ENCODE data around the gene TNFSF8.

The TNFSF8 gene

DNA sequence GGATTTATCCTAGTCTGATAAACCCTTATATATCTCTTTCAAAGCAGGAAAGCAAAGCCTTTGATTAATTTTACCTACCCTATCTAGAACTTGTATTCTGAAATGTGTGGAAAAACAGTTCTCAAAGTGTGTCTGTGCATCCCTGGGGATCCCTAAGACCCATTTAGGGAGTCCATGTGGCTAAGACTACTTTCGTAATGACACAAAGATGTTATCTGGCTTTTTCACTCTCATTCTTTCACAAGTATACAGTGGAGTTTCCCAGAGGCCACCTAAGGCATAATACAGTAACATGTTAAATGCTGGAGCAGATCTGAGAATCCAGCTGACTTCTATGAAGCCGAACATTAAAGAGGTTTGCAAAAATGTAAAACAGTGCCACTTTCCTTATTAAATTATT is 70.2 kb downstream of the TNFSF8 start:
- H3K4me2 ChIP-seq = no peak overlapping the region
- no peak overlapping the region for H3K9ac ChIP-seq
- no peaks in the 10 kb centered on the region for H4K20me1 ChIP-seq
- no peak for TF ChIP-seq Cebpa-rat (IDR thresholded peaks at IDR 0.05)
- H3K27ac ChIP-seq = no peak overlapping the region
- no peaks in the 10 kb centered on the region for H3K27me3 ChIP-seq
- no peaks in the 10 kb centered on the region for H3K36me3 ChIP-seq
- H3K4me3 ChIP-seq = no peak overlapping the region
- H3K4me1 ChIP-seq = peaks cover 22% of the 10 kb centered on the region
- no peaks in the 10 kb centered on the region for H3K9me3 ChIP-seq

GRCh38 chr9:114856942-114857315 is 73.5 kb downstream of the TNFSF8 start:
- no peak overlapping the region for H3K4me3 ChIP-seq
- no peak for TF ChIP-seq Cebpa-rat (IDR thresholded peaks at IDR 0.05)
- H3K4me2 ChIP-seq = no peak overlapping the region
- no peak overlapping the region for H3K27ac ChIP-seq
- no peaks in the 10 kb centered on the region for H3K27me3 ChIP-seq
- H3K9me3 ChIP-seq = no peaks in the 10 kb centered on the region
- no peaks in the 10 kb centered on the region for H4K20me1 ChIP-seq
- H3K4me1 ChIP-seq = peaks cover 13% of the 10 kb centered on the region
- no peaks in the 10 kb centered on the region for H3K36me3 ChIP-seq
- H3K9ac ChIP-seq = no peak overlapping the region

DNA sequence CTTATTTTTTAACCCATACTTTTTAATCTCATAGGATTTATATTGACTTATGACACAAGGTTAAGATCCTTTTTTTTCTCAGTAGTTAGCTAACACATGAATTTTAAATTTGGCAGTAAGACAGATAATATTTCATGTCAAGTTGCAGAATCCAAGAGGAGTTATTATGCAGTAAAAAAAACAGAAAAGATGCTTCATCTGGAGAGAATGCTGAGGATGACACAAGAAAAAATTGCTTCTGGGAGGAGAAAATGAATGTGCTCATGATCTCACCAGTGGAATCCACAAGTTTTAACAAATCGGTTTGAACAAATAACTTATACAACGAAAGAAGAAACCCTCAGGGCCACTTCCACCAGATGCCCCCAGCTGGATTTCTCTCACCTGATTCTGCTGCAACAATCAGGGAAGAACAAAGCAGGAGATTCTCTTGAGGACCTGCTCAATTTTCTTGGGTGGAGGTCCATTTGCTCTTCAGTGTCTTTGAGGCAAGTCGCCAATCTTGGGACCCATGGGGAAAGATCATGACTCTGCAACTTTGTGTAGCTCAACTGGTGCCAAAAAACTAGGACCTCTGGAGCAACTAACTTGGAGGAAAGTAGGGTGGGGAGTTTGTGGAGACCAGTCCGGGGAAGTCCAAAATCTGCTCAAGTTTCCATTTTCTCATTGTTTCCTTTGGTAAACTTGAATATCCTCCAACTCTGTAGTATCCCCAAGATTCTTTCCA is 74.0 kb downstream of the TNFSF8 start:
- Histone ChIP-seq H3K9me3 (no peaks in the 10 kb centered on the region), H3K27me3 (no peaks in the 10 kb centered on the region), H3K27ac (no peak overlapping the region), H4K20me1 (no peaks in the 10 kb centered on the region), H3K4me2 (no peak overlapping the region), H3K4me3 (no peak overlapping the region), H3K9ac (no peak overlapping the region), H3K36me3 (no peaks in the 10 kb centered on the region), H3K4me1 (peaks cover 10% of the 10 kb centered on the region; the same call in 1 of the 2 replicates)
- TF ChIP-seq Cebpa-rat (IDR thresholded peaks at IDR 0.05) = no peak

GRCh38 chr9:114855488-114855887 is 74.9 kb downstream of the TNFSF8 start:
- Histone ChIP-seq H3K4me1 (peaks cover 5% of the 10 kb centered on the region; the same call in 1 of the 2 replicates), H3K4me2 (no peak overlapping the region), H3K27ac (no peak overlapping the region), H3K36me3 (no peaks in the 10 kb centered on the region), H3K9ac (no peak overlapping the region), H3K27me3 (no peaks in the 10 kb centered on the region), H4K20me1 (no peaks in the 10 kb centered on the region), H3K4me3 (no peak overlapping the region), H3K9me3 (no peaks in the 10 kb centered on the region)
- TF ChIP-seq Cebpa-rat (IDR thresholded peaks at IDR 0.05) = no peak

DNA sequence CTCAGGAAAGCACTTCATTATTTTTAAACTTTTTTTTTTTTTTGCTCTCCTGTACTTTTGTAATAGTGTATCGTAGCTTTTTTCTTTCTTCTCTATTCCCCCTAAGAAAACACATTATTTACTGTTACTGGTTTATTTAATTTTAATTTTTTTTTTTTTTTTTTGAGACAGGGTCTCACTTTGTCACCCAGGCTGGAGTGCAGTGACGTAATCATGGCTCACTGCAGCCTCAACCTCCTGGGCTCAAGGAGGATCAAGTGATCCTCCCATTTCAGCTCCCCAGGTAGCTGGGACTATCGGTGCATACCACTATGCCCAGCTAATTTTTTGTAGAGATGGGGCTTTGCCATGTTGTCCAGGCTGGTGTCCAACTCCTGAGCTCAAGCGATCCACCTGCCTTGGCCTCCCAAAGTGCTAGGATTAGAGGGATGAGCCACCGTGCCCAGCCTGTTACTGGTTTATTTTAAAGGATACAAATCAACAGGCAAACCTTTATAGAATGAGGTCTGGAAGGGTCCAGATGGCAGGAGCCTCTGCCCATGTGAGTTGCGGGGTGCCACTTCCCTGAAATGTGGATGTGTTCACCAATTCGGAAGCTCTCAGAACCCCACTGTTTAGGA is 75.5 kb downstream of the TNFSF8 start:
- Histone ChIP-seq H3K4me3 (no peak overlapping the region), H3K9ac (no peak overlapping the region), H3K4me1 (peaks cover 5% of the 10 kb centered on the region; the same call in 1 of the 2 replicates), H3K27me3 (no peaks in the 10 kb centered on the region), H3K4me2 (no peak overlapping the region), H4K20me1 (no peaks in the 10 kb centered on the region), H3K36me3 (no peaks in the 10 kb centered on the region), H3K9me3 (no peaks in the 10 kb centered on the region), H3K27ac (no peak overlapping the region)
- no peak for TF ChIP-seq Cebpa-rat (IDR thresholded peaks at IDR 0.05)

- Histone ChIP-seq H3K4me2 (no peak overlapping the region), H3K36me3 (no peaks in the 10 kb centered on the region), H3K27ac (no peak overlapping the region), H3K4me1 (peaks cover 5% of the 10 kb centered on the region; the same call in 1 of the 2 replicates), H3K9ac (no peak overlapping the region), H3K27me3 (no peaks in the 10 kb centered on the region), H3K9me3 (no peaks in the 10 kb centered on the region), H4K20me1 (no peaks in the 10 kb centered on the region), H3K4me3 (no peak overlapping the region)
- no peak for TF ChIP-seq Cebpa-rat (IDR thresholded peaks at IDR 0.05)
Observed at GRCh38 chr9:114853071-114853855, 77.1 kb downstream of the TNFSF8 start.

DNA sequence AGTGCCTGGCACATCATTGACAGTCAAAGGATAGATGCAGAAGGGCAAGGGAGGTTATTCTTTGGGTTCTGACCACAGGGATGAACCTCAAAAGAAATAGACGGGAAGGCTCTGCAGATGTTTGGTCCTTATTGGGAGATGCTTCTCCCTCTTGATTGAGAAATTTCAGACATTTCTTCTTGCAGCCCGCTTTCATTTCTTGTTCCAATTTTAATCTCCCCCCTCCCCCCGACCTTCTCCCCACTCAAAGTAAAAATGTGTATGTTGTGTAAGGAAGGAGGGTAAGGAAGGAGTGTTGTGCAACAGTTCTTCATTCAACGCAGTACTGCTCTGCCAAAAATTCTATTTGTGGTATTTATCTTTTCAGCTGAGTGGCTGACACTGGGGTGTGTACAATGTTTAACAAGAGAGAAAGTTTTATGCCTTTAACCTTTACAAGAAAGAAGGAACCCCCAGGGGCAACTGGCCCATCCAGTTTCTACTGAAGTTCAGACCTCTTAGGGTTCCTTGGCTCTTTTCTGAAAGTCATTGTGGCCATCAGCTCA is 78.3 kb downstream of the TNFSF8 start:
- H3K27ac ChIP-seq = no peak overlapping the region
- no peak overlapping the region for H3K4me2 ChIP-seq
- no peak overlapping the region for H3K4me3 ChIP-seq

GRCh38 chr9:114851306-114851705 is 79.1 kb downstream of the TNFSF8 start:
- Histone ChIP-seq H3K36me3 (no peaks in the 10 kb centered on the region), H3K4me2 (no peak overlapping the region), H3K27ac (no peak overlapping the region), H3K4me1 (no peaks in the 10 kb centered on the region), H3K27me3 (no peaks in the 10 kb centered on the region), H4K20me1 (no peaks in the 10 kb centered on the region), H3K9me3 (no peaks in the 10 kb centered on the region), H3K4me3 (no peak overlapping the region), H3K9ac (no peak overlapping the region)
- no peak for TF ChIP-seq Cebpa-rat (IDR thresholded peaks at IDR 0.05)

More for the DNA sequence above, 78.3 kb downstream of the TNFSF8 start:
- Histone ChIP-seq H4K20me1 (no peaks in the 10 kb centered on the region), H3K36me3 (no peaks in the 10 kb centered on the region), H3K9me3 (no peaks in the 10 kb centered on the region), H3K4me1 (peaks cover 3% of the 10 kb centered on the region; the same call in 1 of the 2 replicates), H3K9ac (no peak overlapping the region), H3K27me3 (no peaks in the 10 kb centered on the region)
- no peak for TF ChIP-seq Cebpa-rat (IDR thresholded peaks at IDR 0.05)

Data from BLaER1 (cell line).